ENCODE results near the gene CIBAR2. TPM values are rescaled to one million over a fixed set of nuclear protein-coding genes. Genes with fewer than 3 reads are reported as not detected.

The CIBAR2 gene
- polyA plus RNA-seq (2013, experiment 1 of 2): not detected
- polyA plus RNA-seq (2013, experiment 2 of 2): 0.25 TPM

GRCh38 chr16:85112364-85112763 is at the start of gene CIBAR2:
CIBAR2 (minus strand) TSS chr16:85112472; CDS start chr16:85112352, 120 bp downstream.
- Histone ChIP-seq H3K27me3 (ENCODE audit: insufficient read depth, low read length) (no peaks in the 10 kb centered on the region), H3K9me3 (ENCODE audit: insufficient read depth, low read depth, low read length) (no peaks in the 10 kb centered on the region), H3K4me3 (ENCODE audit: low read length) (no peak within 1 kb of the TSS), H3K27ac (ENCODE audit: low read depth, low read length) (no peak within 1 kb of the TSS), H3K4me1 (ENCODE audit: insufficient read depth, low read length) (0 out of 2 replicates have a peak, but pooled peaks cover 4% of the 10 kb centered on the region), H3K36me3 (ENCODE audit: insufficient read depth, low read length) (no peaks in the 10 kb centered on the region), H3K9ac (ENCODE audit: low read depth, low read length) (no peak within 1 kb of the TSS)
- 57% methylated on average over 15 of the region's 15 CpGs for WGBS

- no peak overlapping the region for H3K27ac ChIP-seq (ENCODE audit: low read depth, low read length)
Measured at GRCh38 chr16:85159179-85159980, 47.1 kb upstream of the CIBAR2 start.

DNA sequence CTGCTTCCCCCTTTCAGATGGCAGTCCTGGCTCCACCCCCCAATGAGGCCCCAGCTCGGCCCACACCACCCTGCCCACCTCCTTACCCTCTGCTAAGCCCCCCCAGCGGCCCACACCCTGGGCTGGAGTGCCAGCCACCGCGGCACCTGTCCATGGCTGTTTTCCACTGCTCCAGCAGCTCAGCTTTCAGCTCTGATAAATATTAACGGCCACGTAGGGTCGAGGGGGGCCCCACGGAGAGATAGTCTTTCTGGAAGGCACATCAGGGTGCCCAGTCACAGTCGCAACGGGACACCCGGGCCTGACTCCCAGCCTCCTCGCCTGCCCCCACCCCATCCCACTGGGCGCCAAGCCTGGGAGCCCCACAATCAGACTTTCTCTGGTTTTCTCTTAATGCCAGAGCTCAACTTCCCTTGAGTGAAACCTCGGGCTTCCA is 46.5 kb upstream of the CIBAR2 start:
- no peak overlapping the region for H3K4me3 ChIP-seq (ENCODE audit: low read length)
- no peak overlapping the region for H3K27ac ChIP-seq (ENCODE audit: low read depth, low read length)
- H3K36me3 ChIP-seq (ENCODE audit: insufficient read depth, low read length): no peaks in the 10 kb centered on the region
- H3K4me1 ChIP-seq (ENCODE audit: insufficient read depth, low read length): peaks cover 10% of the 10 kb centered on the region
- no peaks in the 10 kb centered on the region for H3K27me3 ChIP-seq (ENCODE audit: insufficient read depth, low read length)
- H3K9me3 ChIP-seq (ENCODE audit: insufficient read depth, low read depth, low read length): no peaks in the 10 kb centered on the region
- WGBS: 88% methylated on average over 14 of the region's 14 CpGs
- H3K9ac ChIP-seq (ENCODE audit: low read depth, low read length): no peak overlapping the region

More at GRCh38 chr16:85159179-85159980, 47.1 kb upstream of the CIBAR2 start:
- H3K27me3 ChIP-seq (ENCODE audit: insufficient read depth, low read length): no peaks in the 10 kb centered on the region
- peaks cover 10% of the 10 kb centered on the region for H3K4me1 ChIP-seq (ENCODE audit: insufficient read depth, low read length)
- 93% methylated on average over 13 of the region's 13 CpGs for WGBS
- H3K9me3 ChIP-seq (ENCODE audit: insufficient read depth, low read depth, low read length): no peaks in the 10 kb centered on the region
- H3K36me3 ChIP-seq (ENCODE audit: insufficient read depth, low read length): no peaks in the 10 kb centered on the region
- no peak overlapping the region for H3K4me3 ChIP-seq (ENCODE audit: low read length)
- H3K9ac ChIP-seq (ENCODE audit: low read depth, low read length): no peak overlapping the region

DNA sequence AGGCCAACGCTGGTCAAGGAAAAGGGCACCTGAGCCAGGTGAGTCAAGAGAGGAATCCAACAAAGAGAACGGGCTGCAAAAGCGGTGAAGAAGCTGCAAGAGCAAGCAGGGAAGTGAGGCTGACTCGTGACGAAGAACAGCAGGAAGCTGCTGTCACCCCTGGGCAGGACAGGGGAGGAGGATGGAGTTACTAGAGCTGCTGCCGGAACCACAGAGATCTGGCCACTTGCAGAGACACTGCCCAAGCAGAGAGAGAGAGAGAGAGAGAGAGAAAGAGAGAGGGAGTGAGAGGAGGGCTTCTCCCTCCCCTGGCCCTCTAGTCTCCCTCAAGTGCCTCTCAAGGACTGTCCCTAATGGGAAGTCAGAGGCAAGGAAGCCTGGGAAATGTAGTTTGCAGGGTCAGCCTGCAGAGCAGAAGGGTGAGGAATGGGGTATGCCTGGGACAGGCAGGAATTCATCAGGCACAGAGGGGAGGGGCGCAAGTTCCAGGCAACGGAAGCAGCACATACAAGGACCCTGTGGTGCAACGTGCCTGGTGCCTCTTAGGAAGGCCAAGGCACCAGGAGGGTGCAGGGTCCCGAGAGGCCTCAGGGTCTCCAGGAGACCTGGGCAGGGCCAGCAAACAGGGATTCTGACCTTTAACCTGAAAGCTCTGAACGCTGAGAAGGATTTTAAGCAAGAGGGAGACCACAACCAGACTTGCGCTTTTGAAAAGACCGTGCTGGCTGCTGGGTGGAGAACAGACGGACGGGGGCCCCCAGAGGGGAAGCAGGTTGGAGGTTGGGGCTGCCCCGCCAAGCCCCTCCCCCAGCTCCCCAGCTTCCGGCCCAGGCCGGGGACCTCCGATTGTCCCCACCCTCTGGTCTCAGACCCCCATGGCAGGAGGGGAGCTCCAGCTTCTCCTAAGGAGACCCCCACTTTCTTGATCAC is 45.8 kb upstream of the CIBAR2 start:
- Histone ChIP-seq H3K27me3 (ENCODE audit: insufficient read depth, low read length) (no peaks in the 10 kb centered on the region), H3K9ac (ENCODE audit: low read depth, low read length) (0 out of 2 replicates have a peak overlapping the region, but pooled peaks have one; percentile 13), H3K36me3 (ENCODE audit: insufficient read depth, low read length) (no peaks in the 10 kb centered on the region), H3K27ac (ENCODE audit: low read depth, low read length) (no peak overlapping the region), H3K4me3 (ENCODE audit: low read length) (0 out of 2 replicates have a peak overlapping the region, but pooled peaks have one; percentile 3), H3K4me1 (ENCODE audit: insufficient read depth, low read length) (peaks cover 10% of the 10 kb centered on the region), H3K9me3 (ENCODE audit: insufficient read depth, low read depth, low read length) (no peaks in the 10 kb centered on the region)
- 59% methylated on average over 19 of the region's 19 CpGs for WGBS

- peaks cover 10% of the 10 kb centered on the region for H3K4me1 ChIP-seq (ENCODE audit: insufficient read depth, low read length)
- H3K4me3 ChIP-seq (ENCODE audit: low read length): no peak overlapping the region
- H3K36me3 ChIP-seq (ENCODE audit: insufficient read depth, low read length): no peaks in the 10 kb centered on the region
- H3K9me3 ChIP-seq (ENCODE audit: insufficient read depth, low read depth, low read length): no peaks in the 10 kb centered on the region
- 91% methylated on average over 8 of the region's 8 CpGs for WGBS
- H3K27ac ChIP-seq (ENCODE audit: low read depth, low read length): no peak overlapping the region
- 0 out of 2 replicates have a peak overlapping the region, but pooled peaks have one; percentile 13 for H3K9ac ChIP-seq (ENCODE audit: low read depth, low read length)
- H3K27me3 ChIP-seq (ENCODE audit: insufficient read depth, low read length): no peaks in the 10 kb centered on the region
Measured at GRCh38 chr16:85157372-85157771, 45.1 kb upstream of the CIBAR2 start.

DNA sequence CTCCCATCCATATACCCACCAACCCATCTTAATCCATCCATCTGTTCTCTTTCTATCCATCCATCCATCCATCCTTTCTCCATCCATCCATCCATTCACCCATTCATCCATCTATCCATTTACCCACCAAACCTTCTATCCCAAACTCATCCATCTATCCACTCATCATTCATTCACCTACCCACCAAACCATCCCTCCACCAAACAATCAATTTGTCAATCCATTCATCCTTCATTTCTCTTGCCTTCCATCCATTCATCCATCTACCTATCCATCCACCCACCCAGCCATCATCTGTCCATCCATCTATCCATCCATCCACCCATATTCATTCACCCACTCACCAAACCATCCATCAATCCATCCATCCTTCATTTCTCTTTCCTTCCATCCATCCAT is 44.6 kb upstream of the CIBAR2 start:
- Histone ChIP-seq H3K9me3 (ENCODE audit: insufficient read depth, low read depth, low read length) (no peaks in the 10 kb centered on the region), H3K9ac (ENCODE audit: low read depth, low read length) (no peak overlapping the region), H3K4me1 (ENCODE audit: insufficient read depth, low read length) (peaks cover 10% of the 10 kb centered on the region), H3K27ac (ENCODE audit: low read depth, low read length) (no peak overlapping the region), H3K27me3 (ENCODE audit: insufficient read depth, low read length) (no peaks in the 10 kb centered on the region), H3K4me3 (ENCODE audit: low read length) (no peak overlapping the region), H3K36me3 (ENCODE audit: insufficient read depth, low read length) (no peaks in the 10 kb centered on the region)

DNA sequence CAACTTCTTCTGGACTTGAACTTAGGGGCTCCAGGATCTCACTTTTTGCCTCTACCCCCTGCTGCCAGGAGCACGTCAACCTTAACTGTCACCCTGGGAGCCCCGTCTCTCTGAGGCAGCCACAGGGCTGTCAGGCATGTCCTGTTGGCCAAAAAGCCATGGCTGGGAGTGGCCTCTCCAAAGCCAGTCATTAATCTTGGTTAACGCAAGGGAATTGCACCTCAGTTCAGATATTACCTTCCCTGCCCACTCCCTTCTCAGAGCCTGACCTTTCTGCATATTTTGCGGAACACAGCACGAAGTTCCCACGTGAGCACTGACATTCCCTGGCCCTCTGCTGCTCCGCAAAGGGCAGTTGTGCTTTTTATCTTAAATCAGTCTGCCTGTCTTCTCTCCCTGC is 44.2 kb upstream of the CIBAR2 start:
- 85% methylated on average over 7 of the region's 7 CpGs for WGBS

DNA sequence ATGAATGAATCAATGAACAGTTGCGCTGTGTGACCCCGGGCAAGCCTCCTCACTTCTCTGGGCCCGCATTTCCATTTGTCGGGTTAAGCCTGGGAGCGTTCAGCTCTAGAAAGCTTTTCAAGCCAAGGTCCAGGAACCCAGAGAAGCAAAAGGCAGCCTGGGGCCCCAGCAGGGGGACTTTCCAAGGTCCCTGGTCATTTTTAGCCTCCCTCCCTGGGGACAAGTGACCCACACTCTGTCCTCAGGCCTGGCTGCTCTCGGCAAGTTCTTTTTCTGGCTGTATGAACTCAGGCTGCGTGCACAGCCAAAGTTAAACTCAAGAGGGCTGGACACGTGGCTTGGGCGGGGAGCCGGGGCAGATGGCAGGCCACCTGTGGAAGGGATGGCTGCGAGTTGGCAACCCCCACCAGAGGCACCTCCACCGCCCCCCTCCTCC is 41.4 kb upstream of the CIBAR2 start:
- no peaks in the 10 kb centered on the region for H3K9me3 ChIP-seq (ENCODE audit: insufficient read depth, low read depth, low read length)
- H3K27me3 ChIP-seq (ENCODE audit: insufficient read depth, low read length): no peaks in the 10 kb centered on the region
- no peak overlapping the region for H3K4me3 ChIP-seq (ENCODE audit: low read length)
- 93% methylated on average over 12 of the region's 12 CpGs for WGBS
- H3K27ac ChIP-seq (ENCODE audit: low read depth, low read length): no peak overlapping the region
- no peak overlapping the region for H3K9ac ChIP-seq (ENCODE audit: low read depth, low read length)
- peaks cover 6% of the 10 kb centered on the region for H3K4me1 ChIP-seq (ENCODE audit: insufficient read depth, low read length)
- H3K36me3 ChIP-seq (ENCODE audit: insufficient read depth, low read length): no peaks in the 10 kb centered on the region

More for the DNA sequence above, 44.2 kb upstream of the CIBAR2 start:
- Histone ChIP-seq H3K27me3 (ENCODE audit: insufficient read depth, low read length) (no peaks in the 10 kb centered on the region), H3K9ac (ENCODE audit: low read depth, low read length) (no peak overlapping the region), H3K9me3 (ENCODE audit: insufficient read depth, low read depth, low read length) (no peaks in the 10 kb centered on the region), H3K27ac (ENCODE audit: low read depth, low read length) (no peak overlapping the region), H3K4me3 (ENCODE audit: low read length) (no peak overlapping the region), H3K4me1 (ENCODE audit: insufficient read depth, low read length) (peaks cover 10% of the 10 kb centered on the region), H3K36me3 (ENCODE audit: insufficient read depth, low read length) (no peaks in the 10 kb centered on the region)

- Histone ChIP-seq H3K27me3 (ENCODE audit: insufficient read depth, low read length) (no peaks in the 10 kb centered on the region), H3K9ac (ENCODE audit: low read depth, low read length) (no peak overlapping the region), H3K36me3 (ENCODE audit: insufficient read depth, low read length) (no peaks in the 10 kb centered on the region), H3K4me3 (ENCODE audit: low read length) (no peak overlapping the region), H3K27ac (ENCODE audit: low read depth, low read length) (no peak overlapping the region), H3K4me1 (ENCODE audit: insufficient read depth, low read length) (peaks cover 6% of the 10 kb centered on the region), H3K9me3 (ENCODE audit: insufficient read depth, low read depth, low read length) (no peaks in the 10 kb centered on the region)
- 96% methylated on average over 8 of the region's 8 CpGs for WGBS
Measured at GRCh38 chr16:85153046-85153445, 40.8 kb upstream of the CIBAR2 start.

GRCh38 chr16:85152414-85153030 is 40.2 kb upstream of the CIBAR2 start:
- Histone ChIP-seq H3K9me3 (ENCODE audit: insufficient read depth, low read depth, low read length) (no peaks in the 10 kb centered on the region), H3K4me1 (ENCODE audit: insufficient read depth, low read length) (peaks cover 2% of the 10 kb centered on the region; the same call in 1 of the 2 replicates), H3K36me3 (ENCODE audit: insufficient read depth, low read length) (no peaks in the 10 kb centered on the region), H3K9ac (ENCODE audit: low read depth, low read length) (no peak overlapping the region), H3K27me3 (ENCODE audit: insufficient read depth, low read length) (no peaks in the 10 kb centered on the region), H3K4me3 (ENCODE audit: low read length) (no peak overlapping the region), H3K27ac (ENCODE audit: low read depth, low read length) (no peak overlapping the region)
- WGBS: 86% methylated on average over 14 of the region's 14 CpGs

Data from HUES64 (cell line).